ENCODE measurements around the gene HCAR1.
"Not testable (repeated sequence)": the region's sequence is repeated elsewhere in the genome, so short reads cannot be mapped to it uniquely, and the experiment has no call there.

The HCAR1 gene

DNA sequence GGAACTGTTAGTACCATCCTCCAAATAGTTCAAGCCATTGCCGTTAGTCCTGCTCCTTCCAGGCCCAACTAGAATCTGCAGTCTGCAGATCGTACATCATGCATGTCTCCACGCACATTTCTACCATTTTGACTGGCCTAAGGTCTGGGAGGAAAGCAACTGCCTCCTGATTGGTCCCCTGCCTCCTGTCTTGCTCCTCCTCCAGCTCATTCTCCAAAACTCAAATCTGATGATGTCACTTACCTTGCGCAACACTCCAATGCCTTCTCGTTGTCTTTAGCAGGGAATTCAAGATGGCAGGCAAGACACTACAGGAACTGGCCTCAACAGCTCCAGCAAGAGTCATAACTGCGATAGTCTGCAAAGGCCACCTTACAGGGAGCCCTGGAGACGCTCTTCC lies 9.7 kb upstream of the HCAR1 start:
- Histone ChIP-seq H3K4me1 (ENCODE audit: control insufficient read depth, insufficient read depth, low read length) (no peaks in the 10 kb centered on the region), H3K27ac (ENCODE audit: low read depth, low read length) (no peak overlapping the region), H3K9me3 (ENCODE audit: control insufficient read depth, insufficient read depth, low read depth, low read length) (peaks cover 4% of the 10 kb centered on the region; the same call in 1 of the 2 replicates), H3K9ac (ENCODE audit: low read length) (no peak overlapping the region), H3K27me3 (ENCODE audit: control insufficient read depth, insufficient read depth, low read length) (no peaks in the 10 kb centered on the region), H3K36me3 (ENCODE audit: control insufficient read depth, insufficient read depth, low read length) (no peaks in the 10 kb centered on the region), H3K4me3 (ENCODE audit: low read depth, low read length) (no peak overlapping the region)

- Histone ChIP-seq H3K36me3 (ENCODE audit: control insufficient read depth, insufficient read depth, low read length) (no peaks in the 10 kb centered on the region), H3K27ac (ENCODE audit: low read depth, low read length) (no peak overlapping the region), H3K27me3 (ENCODE audit: control insufficient read depth, insufficient read depth, low read length) (no peaks in the 10 kb centered on the region), H3K9ac (ENCODE audit: low read length) (no peak overlapping the region), H3K4me3 (ENCODE audit: low read depth, low read length) (no peak overlapping the region), H3K9me3 (ENCODE audit: control insufficient read depth, insufficient read depth, low read depth, low read length) (peaks cover 4% of the 10 kb centered on the region; the same call in 1 of the 2 replicates), H3K4me1 (ENCODE audit: control insufficient read depth, insufficient read depth, low read length) (no peaks in the 10 kb centered on the region)
Observed at GRCh38 chr12:122738571-122738970, 7.9 kb upstream of the HCAR1 start.

DNA sequence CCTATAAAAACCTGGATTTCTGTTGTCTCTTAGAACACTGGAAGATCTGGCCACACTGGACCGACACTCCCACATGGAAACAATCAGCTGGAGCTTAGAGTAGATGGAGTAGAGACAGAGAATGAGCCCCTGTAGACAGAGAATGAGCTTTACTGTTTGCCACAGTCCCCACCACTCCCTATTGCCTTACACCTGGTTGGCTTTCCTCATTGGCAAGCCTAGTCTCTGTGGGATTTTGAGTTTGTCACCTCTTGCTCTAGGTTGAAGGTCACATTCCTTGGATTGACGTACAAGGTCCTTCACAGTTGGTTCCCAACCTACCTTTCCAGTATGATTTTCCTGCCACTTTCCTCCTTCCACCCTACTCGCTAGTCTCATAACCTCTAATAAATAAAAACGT lies 2.0 kb upstream of the HCAR1 start:
- Histone ChIP-seq H3K27ac (ENCODE audit: low read depth, low read length) (no peak overlapping the region), H3K4me1 (ENCODE audit: control insufficient read depth, insufficient read depth, low read length) (no peaks in the 10 kb centered on the region), H3K4me3 (ENCODE audit: low read depth, low read length) (no peak overlapping the region), H3K27me3 (ENCODE audit: control insufficient read depth, insufficient read depth, low read length) (no peaks in the 10 kb centered on the region), H3K9me3 (ENCODE audit: control insufficient read depth, insufficient read depth, low read depth, low read length) (peaks cover 4% of the 10 kb centered on the region; the same call in 1 of the 2 replicates), H3K36me3 (ENCODE audit: control insufficient read depth, insufficient read depth, low read length) (no peaks in the 10 kb centered on the region), H3K9ac (ENCODE audit: low read length) (no peak overlapping the region)

DNA sequence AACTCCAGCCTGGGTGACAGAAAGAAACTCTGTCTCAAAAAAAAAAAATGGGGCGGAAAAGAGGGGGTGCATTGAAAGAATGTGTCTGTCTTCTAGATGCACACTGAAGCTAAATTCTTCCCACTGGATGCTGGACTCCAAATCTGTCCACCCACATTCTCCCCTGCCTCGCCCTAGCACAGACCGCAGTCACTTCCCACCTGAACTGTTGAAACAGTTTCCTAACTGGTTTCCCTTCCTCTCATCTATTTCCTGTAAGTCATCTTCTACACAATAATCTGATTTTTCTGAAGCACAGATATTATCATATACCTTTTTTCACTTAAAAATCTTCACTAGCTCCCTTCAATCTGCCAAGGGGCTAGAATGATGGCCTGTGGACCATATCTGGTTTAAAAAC lies 1.5 kb upstream of the HCAR1 start:
- no peaks in the 10 kb centered on the region for H3K36me3 ChIP-seq (ENCODE audit: control insufficient read depth, insufficient read depth, low read length)
- no peaks in the 10 kb centered on the region for H3K4me1 ChIP-seq (ENCODE audit: control insufficient read depth, insufficient read depth, low read length)
- H3K27ac ChIP-seq (ENCODE audit: low read depth, low read length), result no peak overlapping the region
- no peak overlapping the region for H3K4me3 ChIP-seq (ENCODE audit: low read depth, low read length)
- H3K9me3 ChIP-seq (ENCODE audit: control insufficient read depth, insufficient read depth, low read depth, low read length), result peaks cover 4% of the 10 kb centered on the region; the same call in 1 of the 2 replicates
- no peak overlapping the region for H3K9ac ChIP-seq (ENCODE audit: low read length)
- no peaks in the 10 kb centered on the region for H3K27me3 ChIP-seq (ENCODE audit: control insufficient read depth, insufficient read depth, low read length)

DNA sequence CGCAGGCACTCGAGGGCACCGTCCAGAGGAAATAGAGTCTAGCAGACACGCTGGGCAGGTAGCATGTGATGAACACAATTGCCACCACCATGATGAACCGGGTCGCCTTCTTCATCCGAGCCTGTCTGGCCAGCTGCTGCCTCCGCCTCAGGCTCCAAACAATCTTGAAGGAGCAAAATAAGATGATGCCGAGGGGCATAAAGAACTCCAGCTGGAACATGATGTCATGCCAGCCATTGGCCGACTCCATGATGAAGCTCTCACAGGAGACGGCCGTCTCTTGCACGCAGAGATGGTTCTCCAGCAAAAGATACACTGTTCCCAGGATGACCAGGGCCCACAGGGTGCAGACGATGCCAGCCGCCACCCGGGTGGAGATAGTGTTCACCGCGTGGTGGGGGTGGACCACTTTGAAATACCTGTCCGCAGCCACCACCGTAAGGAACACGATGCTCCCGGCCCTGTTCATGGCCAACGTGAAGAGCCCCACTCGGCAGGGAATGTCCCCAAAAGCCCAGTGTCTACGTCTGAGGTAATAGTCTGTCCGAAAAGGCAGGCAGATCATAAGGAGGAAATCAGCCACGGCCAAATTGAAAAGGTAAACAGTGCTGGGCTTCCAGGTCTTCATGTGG lies 945 bp downstream of the HCAR1 start:
- Histone ChIP-seq H3K27ac (ENCODE audit: low read depth, low read length) (no peak overlapping the region), H3K4me1 (ENCODE audit: control insufficient read depth, insufficient read depth, low read length) (peaks cover 9% of the 10 kb centered on the region; the same call in 1 of the 2 replicates), H3K4me3 (ENCODE audit: low read depth, low read length) (no peak overlapping the region), H3K27me3 (ENCODE audit: control insufficient read depth, insufficient read depth, low read length) (no peaks in the 10 kb centered on the region), H3K9me3 (ENCODE audit: control insufficient read depth, insufficient read depth, low read depth, low read length) (no peaks in the 10 kb centered on the region), H3K9ac (ENCODE audit: low read length) (no peak overlapping the region), H3K36me3 (ENCODE audit: control insufficient read depth, insufficient read depth, low read length) (no peaks in the 10 kb centered on the region)

DNA sequence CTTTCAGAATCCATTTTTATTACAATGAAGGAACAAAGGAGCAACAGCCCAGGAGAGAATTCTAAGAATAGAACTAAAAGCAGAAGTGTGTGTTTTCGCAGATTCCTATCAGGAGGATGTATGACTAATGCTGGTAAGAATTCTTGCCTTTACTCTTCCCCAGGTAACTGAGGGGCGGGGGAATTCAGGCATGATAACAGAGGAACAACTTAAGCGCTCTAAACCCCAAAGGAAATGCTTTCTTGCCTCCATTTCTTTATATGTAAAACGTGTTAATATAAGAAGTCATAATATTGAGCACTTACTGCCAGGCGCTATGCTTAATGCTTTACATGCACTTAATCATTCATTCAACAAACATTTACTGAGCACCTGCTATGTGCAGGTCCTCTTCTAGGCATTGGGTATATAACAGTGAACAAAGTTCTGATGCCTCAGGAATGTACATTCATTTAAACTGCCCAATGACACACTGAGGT lies 4.5 kb downstream of the HCAR1 start:
- H3K9ac ChIP-seq (ENCODE audit: low read length), result peak overlapping the region; percentile 2
- H3K9me3 ChIP-seq (ENCODE audit: control insufficient read depth, insufficient read depth, low read depth, low read length), result no peaks in the 10 kb centered on the region
- H3K27ac ChIP-seq (ENCODE audit: low read depth, low read length), result peak overlapping the region; percentile 87; the same call in 1 of the 2 replicates
- H3K4me3 ChIP-seq (ENCODE audit: low read depth, low read length), result no peak overlapping the region
- H3K27me3 ChIP-seq (ENCODE audit: control insufficient read depth, insufficient read depth, low read length), result no peaks in the 10 kb centered on the region
- H3K36me3 ChIP-seq (ENCODE audit: control insufficient read depth, insufficient read depth, low read length), result no peaks in the 10 kb centered on the region
- peaks cover 9% of the 10 kb centered on the region; the same call in 1 of the 2 replicates for H3K4me1 ChIP-seq (ENCODE audit: control insufficient read depth, insufficient read depth, low read length)

- H3K36me3 ChIP-seq (ENCODE audit: control insufficient read depth, insufficient read depth, low read length), result no peaks in the 10 kb centered on the region
- H3K4me3 ChIP-seq (ENCODE audit: low read depth, low read length), result no peak overlapping the region
- H3K9me3 ChIP-seq (ENCODE audit: control insufficient read depth, insufficient read depth, low read depth, low read length), result no peaks in the 10 kb centered on the region
- peak overlapping the region; percentile 87; the same call in 1 of the 2 replicates for H3K27ac ChIP-seq (ENCODE audit: low read depth, low read length)
- H3K27me3 ChIP-seq (ENCODE audit: control insufficient read depth, insufficient read depth, low read length), result no peaks in the 10 kb centered on the region
- H3K4me1 ChIP-seq (ENCODE audit: control insufficient read depth, insufficient read depth, low read length), result peaks cover 9% of the 10 kb centered on the region; the same call in 1 of the 2 replicates
- H3K9ac ChIP-seq (ENCODE audit: low read length), result peak overlapping the region; percentile 41
Observed at GRCh38 chr12:122725452-122726079, 5.1 kb downstream of the HCAR1 start.

GRCh38 chr12:122724641-122725243 lies 5.9 kb downstream of the HCAR1 start:
- Histone ChIP-seq H3K9me3 (ENCODE audit: control insufficient read depth, insufficient read depth, low read depth, low read length) (no peaks in the 10 kb centered on the region), H3K36me3 (ENCODE audit: control insufficient read depth, insufficient read depth, low read length) (no peaks in the 10 kb centered on the region), H3K27me3 (ENCODE audit: control insufficient read depth, insufficient read depth, low read length) (no peaks in the 10 kb centered on the region), H3K4me1 (ENCODE audit: control insufficient read depth, insufficient read depth, low read length) (peaks cover 9% of the 10 kb centered on the region; the same call in 1 of the 2 replicates), H3K9ac (ENCODE audit: low read length) (no peak overlapping the region), H3K4me3 (ENCODE audit: low read depth, low read length) (no peak overlapping the region), H3K27ac (ENCODE audit: low read depth, low read length) (no peak overlapping the region)

DNA sequence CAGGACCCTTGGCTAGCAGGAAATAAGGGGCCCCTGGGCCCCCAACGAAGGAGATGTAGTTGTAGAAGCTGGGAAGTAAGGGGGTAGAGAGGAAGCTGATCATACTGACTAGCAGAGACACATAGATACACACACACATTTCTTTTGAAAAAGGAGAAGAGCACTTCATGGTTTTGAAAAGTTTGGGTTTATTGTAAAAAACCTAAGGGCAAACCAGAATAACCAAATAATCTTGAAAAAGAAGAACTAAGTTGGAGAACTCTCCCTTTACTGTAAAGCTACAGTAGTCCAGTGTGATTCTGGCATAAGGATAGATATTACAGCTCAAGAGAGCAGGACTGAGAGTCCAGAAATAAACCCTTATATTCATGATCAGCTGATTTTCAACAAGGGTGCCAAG lies 8.3 kb downstream of the HCAR1 start:
- no peaks in the 10 kb centered on the region for H3K27me3 ChIP-seq (ENCODE audit: control insufficient read depth, insufficient read depth, low read length)
- no peak overlapping the region for H3K9ac ChIP-seq (ENCODE audit: low read length)
- no peak overlapping the region for H3K4me3 ChIP-seq (ENCODE audit: low read depth, low read length)
- no peak overlapping the region for H3K27ac ChIP-seq (ENCODE audit: low read depth, low read length)
- H3K4me1 ChIP-seq (ENCODE audit: control insufficient read depth, insufficient read depth, low read length), result peaks cover 9% of the 10 kb centered on the region; the same call in 1 of the 2 replicates
- H3K9me3 ChIP-seq (ENCODE audit: control insufficient read depth, insufficient read depth, low read depth, low read length), result no peaks in the 10 kb centered on the region
- H3K36me3 ChIP-seq (ENCODE audit: control insufficient read depth, insufficient read depth, low read length), result no peaks in the 10 kb centered on the region

- Histone ChIP-seq H3K9ac (ENCODE audit: low read length) (no peak overlapping the region), H3K36me3 (ENCODE audit: control insufficient read depth, insufficient read depth, low read length) (no peaks in the 10 kb centered on the region), H3K4me1 (ENCODE audit: control insufficient read depth, insufficient read depth, low read length) (peaks cover 6% of the 10 kb centered on the region; the same call in 1 of the 2 replicates), H3K27me3 (ENCODE audit: control insufficient read depth, insufficient read depth, low read length) (no peaks in the 10 kb centered on the region), H3K27ac (ENCODE audit: low read depth, low read length) (no peak overlapping the region), H3K4me3 (ENCODE audit: low read depth, low read length) (no peak overlapping the region), H3K9me3 (ENCODE audit: control insufficient read depth, insufficient read depth, low read depth, low read length) (no peaks in the 10 kb centered on the region)
Observed at GRCh38 chr12:122721057-122721545, 9.5 kb downstream of the HCAR1 start.

GRCh38 chr12:122716658-122717057 lies 14.0 kb downstream of the HCAR1 start, which contains the start of gene HCAR3:
Gene HCAR3 (minus strand): TSS chr12:122716811. CDS start chr12:122716737, 74 bp downstream.
- H3K27me3 ChIP-seq (ENCODE audit: control insufficient read depth, insufficient read depth, low read length); H3K9me3 ChIP-seq (ENCODE audit: control insufficient read depth, insufficient read depth, low read depth, low read length); H3K9ac ChIP-seq (ENCODE audit: low read length); H3K4me1 ChIP-seq (ENCODE audit: control insufficient read depth, insufficient read depth, low read length); H3K27ac ChIP-seq (ENCODE audit: low read depth, low read length); H3K36me3 ChIP-seq (ENCODE audit: control insufficient read depth, insufficient read depth, low read length); H3K4me3 ChIP-seq (ENCODE audit: low read depth, low read length): not testable (repeated sequence)

Data from HUES6 (cell line).